Measurements from ENCODE around the gene MGLL.

Gene MGLL

DNA sequence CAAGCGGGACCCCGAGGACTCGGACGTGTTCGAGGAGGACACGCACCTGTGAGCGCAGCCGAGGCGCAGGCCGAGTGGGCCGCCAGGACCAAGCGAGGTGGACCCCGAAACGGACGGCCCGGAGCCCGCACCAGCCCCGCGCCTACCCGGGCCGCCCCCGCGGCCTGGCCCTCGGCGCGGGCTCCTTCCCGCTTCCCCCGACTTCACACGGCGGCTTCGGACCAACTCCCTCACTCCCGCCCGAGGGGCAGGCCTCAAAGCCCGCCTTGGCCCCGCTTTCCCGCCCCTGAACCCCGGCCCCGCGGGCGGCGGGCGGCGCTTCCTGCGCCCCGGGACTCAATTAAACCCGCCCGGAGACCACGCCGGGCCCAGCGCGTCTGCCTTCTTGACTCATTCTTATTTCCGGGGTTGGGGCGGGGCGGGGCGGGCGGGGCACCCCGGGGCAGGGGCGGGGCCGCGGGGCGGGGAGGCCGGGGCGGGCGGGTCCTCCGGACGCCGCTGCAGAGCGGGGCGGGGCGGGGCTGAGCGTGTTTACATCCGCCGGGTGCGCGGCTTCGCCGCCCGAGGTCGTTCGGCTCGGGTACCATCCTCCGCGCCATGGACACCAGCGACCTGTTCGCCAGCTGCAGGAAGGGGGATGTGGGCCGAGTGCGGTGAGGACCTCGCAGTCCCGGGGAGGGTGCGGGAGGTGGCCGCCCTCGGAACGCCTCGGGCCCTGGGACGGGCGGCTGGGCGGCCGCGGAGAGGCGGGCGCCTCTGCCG, 149.7 kb downstream of the MGLL start, which contains the start of gene ABTB1:
ABTB1 (plus strand) TSS at position 524 of the 762 bp plus-strand sequence; CDS start at position 598, 74 bp downstream.
- DNase-seq (ENCODE audit: low read depth), result peak; percentile 58
- H3K4me3 ChIP-seq (ENCODE audit: control insufficient read depth, low read depth, low read length), result peak within 1 kb of the TSS; percentile 60
- TF ChIP-seq, protein P1, sequence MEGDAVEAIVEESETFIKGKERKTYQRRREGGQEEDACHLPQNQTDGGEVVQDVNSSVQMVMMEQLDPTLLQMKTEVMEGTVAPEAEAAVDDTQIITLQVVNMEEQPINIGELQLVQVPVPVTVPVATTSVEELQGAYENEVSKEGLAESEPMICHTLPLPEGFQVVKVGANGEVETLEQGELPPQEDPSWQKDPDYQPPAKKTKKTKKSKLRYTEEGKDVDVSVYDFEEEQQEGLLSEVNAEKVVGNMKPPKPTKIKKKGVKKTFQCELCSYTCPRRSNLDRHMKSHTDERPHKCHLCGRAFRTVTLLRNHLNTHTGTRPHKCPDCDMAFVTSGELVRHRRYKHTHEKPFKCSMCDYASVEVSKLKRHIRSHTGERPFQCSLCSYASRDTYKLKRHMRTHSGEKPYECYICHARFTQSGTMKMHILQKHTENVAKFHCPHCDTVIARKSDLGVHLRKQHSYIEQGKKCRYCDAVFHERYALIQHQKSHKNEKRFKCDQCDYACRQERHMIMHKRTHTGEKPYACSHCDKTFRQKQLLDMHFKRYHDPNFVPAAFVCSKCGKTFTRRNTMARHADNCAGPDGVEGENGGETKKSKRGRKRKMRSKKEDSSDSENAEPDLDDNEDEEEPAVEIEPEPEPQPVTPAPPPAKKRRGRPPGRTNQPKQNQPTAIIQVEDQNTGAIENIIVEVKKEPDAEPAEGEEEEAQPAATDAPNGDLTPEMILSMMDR (conservative IDR thresholded peaks at IDR 0.05; ENCODE audit: control insufficient read depth, insufficient read depth, low read depth, low read length), result no peak

GRCh38 chr3:127671523-127672428, 150.5 kb downstream of the MGLL start:
- peak overlapping the region; percentile 60 for H3K4me3 ChIP-seq (ENCODE audit: control insufficient read depth, low read depth, low read length)
- DNase-seq (ENCODE audit: low read depth), result no peak
- TF ChIP-seq, protein P1 (conservative IDR thresholded peaks at IDR 0.05; ENCODE audit: control insufficient read depth, insufficient read depth, low read depth, low read length), result no peak

GRCh38 chr3:127670761-127671522, 151.4 kb downstream of the MGLL start:
- H3K4me3 ChIP-seq (ENCODE audit: control insufficient read depth, low read depth, low read length), result no peak overlapping the region
- TF ChIP-seq, protein P1 (conservative IDR thresholded peaks at IDR 0.05; ENCODE audit: control insufficient read depth, insufficient read depth, low read depth, low read length), result no peak
- DNase-seq (ENCODE audit: low read depth), result no peak

- TF ChIP-seq, protein P1 (conservative IDR thresholded peaks at IDR 0.05; ENCODE audit: control insufficient read depth, insufficient read depth, low read depth, low read length), result no peak
- no peak overlapping the region for H3K4me3 ChIP-seq (ENCODE audit: control insufficient read depth, low read depth, low read length)
- DNase-seq (ENCODE audit: low read depth), result no peak
Measured at GRCh38 chr3:127670229-127670559, 152.1 kb downstream of the MGLL start.

GRCh38 chr3:127669541-127670228, 152.6 kb downstream of the MGLL start:
- TF ChIP-seq, protein P1 (conservative IDR thresholded peaks at IDR 0.05; ENCODE audit: control insufficient read depth, insufficient read depth, low read depth, low read length), result no peak
- no peak overlapping the region for H3K4me3 ChIP-seq (ENCODE audit: control insufficient read depth, low read depth, low read length)
- DNase-seq (ENCODE audit: low read depth), result no peak

- TF ChIP-seq, protein P1 (conservative IDR thresholded peaks at IDR 0.05; ENCODE audit: control insufficient read depth, insufficient read depth, low read depth, low read length), result no peak
- DNase-seq (ENCODE audit: low read depth), result no peak
- no peak overlapping the region for H3K4me3 ChIP-seq (ENCODE audit: control insufficient read depth, low read depth, low read length)
Measured at GRCh38 chr3:127668906-127669305, 153.4 kb downstream of the MGLL start.
